Astrocyte (in vitro differentiated cells and primary cell): ENCODE data around the gene PRG3.

Source experiments
- CTCF ChIP-seq: IDR thresholded peaks from 2 replicates; pipeline ENCODE4 v1.5.1; 2011; ENCODE audit warnings: low read depth, mild to moderate bottlenecking, inconsistent platforms, low read length, moderate library complexity; ENCODE audit not compliant: insufficient read depth
- EZH2 ChIP-seq: IDR thresholded peaks from 2 replicates; pipeline ENCODE4 v1.6.1; 2012; ENCODE audit warnings: mild to moderate bottlenecking, low read length, inconsistent platforms; ENCODE audit not compliant: insufficient read depth

DNA sequence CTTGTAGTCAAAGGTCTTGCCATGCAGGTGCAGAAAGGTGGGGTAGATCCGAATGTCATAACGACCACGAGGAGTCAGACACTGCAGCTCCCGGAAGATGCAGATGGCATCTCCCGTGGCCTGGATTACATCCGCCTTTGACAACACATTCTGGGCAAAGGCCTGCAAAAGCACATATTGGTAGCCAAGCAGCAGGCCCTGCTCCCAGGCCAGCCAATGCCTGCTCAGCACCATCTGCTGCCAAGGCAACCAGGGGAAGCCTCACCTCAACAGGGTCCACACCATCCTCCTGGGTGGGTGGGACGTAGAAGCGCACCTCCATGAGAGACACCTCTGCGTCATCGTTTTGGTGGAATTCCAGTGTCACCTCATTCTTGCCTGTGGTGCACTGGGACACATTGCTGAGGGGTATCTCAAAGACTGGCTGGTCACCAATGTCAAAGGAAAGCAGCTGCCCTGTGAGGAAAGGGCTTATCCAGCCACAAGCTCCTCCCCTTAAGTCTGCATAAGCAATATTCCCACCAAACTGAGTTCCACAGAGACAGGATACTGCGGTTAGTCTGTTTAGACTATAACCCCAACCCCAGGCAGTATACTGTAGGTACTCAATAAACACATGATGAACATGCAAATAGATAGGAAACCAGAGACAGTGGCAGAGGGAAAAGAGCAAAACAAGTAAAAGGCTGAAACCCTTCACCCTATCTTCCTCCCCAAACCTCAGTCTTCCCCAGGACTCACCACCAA is 48.1 kb downstream of the PRG3 start:
- TF ChIP-seq CTCF, result no peak
- TF ChIP-seq EZH2, result no peak
